ENCODE measurements around the gene ZNF684.
A peak's percentile ranks its signal among the peaks of the same experiment; 100 is the strongest.

ZNF684 gene

DNA sequence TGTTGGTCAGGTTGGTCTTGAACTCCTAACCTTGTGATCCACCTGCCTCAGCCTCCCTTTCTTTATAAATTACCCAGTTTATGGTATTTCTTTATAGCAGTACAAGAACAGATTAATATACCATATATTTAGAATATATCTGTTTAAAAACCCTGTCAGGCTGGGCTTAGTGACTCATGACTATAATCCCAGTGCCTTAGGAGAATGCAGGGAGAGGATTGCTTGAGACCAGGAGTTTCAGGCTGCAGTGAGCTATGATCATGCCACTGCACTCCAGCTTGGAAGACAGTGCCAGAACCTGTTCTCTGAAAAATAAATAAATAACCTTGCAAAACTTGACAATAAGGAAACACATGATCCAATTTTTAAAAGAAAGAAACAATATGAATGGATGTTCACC lies 43.9 kb downstream of the ZNF684 start:
- DNase-seq = no peak

DNA sequence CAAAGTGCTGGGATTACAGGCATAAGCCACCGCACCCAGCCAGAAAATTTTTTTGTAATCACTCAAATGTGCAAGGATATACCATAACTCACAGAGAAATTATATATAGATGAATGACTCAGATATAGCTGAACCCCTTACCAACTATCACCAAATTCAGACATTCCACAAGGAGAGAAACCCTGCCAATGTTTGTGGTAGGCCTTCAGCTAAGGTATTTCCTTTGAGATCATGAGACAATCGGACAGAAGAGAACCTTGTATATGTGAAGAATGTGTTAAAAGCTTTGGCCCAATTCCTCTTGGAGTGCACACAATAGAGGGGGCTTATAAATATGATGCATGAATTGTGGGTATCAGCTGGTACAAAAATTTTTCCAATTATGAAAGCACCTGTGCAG lies 50.7 kb downstream of the ZNF684 start:
- no peak for DNase-seq

DNA sequence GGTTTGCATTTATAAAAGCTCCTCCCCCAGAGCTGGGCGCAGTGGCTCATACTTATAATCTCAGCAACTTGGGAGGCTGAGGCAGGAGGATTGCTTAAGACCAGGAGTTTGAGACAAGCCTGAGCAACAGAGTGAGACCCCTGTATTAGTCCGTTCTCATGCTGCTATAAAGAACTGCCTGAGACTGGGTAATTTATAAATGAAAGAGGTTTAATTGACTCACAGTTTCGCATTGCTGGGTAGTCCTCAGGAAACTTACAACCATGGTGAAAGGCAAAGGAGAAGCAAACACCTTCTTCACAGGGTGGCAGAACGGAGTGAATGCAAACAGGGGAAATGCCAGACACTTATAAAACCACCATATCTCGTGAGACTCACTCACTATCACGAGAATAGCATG lies 52.5 kb downstream of the ZNF684 start:
- no peak for DNase-seq

DNA sequence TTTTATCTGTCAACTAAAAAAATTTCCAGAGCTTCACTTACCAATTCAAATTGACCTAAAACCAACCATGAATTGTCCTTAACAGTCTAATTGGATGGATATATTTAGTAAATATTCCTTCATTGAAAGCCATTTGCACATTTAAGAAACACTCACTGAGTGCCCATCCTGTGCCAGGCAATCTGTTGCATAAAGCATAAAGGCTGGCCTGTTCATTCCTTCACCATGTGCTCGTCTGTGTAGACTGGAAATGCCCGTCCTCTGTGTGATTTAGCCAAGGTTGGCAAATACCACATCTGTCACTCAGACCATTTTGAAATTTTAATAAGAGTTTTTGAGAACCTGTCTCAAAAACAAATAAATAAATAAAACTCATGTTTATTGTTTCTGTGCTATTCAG lies 57.1 kb downstream of the ZNF684 start:
- no peak for DNase-seq

DNA sequence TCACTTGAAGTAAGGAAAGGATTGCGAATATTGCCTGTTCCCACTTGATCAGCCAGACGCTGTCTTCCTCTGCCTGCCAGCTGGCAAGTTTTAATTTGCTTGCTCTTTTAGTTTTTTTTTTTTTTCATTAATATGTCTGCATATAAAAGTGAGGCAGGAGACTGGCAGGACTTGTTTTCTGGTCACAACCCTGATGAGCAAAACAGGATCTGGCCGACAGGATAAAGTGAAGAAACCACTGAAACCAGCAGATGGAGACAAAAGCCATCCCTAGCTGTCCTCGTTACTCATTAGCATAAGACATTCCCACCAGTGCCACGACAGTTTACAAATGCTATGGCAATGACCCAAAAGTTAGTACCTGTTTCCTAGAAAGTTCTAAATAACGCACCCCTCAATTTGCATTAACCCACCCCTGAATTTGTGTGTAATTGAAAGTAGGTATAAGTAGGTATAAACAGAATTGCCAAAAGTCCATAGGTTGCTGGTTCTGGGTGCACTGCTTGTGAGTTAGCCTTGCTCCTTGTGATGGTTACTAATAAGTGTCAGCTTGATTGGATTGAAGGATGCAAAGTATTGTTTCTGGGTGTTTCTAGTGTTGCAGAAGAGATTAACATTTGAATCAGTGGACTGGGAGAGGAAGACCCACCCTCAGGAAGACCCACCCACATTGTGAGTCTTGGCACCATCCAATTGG lies 60.8 kb downstream of the ZNF684 start:
- peak; percentile 6 for DNase-seq

DNA sequence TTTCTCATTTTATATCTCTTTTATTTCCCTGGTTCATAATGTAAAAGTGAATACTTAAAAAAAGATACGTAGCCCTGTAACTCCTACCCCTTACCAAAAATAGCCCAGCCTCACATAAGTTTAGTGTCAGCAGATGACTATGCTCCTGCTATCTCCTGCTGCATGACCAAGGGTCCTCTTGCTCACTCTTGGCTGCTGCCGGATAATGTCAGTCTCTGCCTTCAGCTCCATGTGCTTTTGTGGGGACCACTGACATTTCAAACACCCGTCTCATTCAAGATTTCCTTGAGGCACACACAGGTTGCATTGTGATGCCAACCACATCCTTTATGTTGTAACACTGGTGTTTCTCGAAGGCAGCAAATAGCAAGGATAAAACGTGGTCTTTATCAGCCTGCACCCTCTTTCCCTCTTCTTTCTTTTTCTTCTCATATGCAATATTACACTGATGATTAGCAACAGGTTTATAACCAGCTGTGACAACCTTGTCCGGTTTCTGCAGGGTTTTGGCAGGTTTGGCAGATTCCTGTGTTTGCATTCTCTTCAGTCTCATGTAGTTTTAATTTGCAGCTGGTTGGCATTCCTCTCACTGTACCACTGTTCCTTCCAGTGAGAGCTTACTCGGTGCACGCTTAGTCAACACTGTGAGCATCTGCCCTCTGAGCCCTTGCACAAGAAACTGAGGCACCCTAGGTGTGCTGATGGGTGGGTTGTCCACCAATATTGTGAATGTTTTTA lies 62.2 kb downstream of the ZNF684 start:
- DNase-seq = no peak

DNA sequence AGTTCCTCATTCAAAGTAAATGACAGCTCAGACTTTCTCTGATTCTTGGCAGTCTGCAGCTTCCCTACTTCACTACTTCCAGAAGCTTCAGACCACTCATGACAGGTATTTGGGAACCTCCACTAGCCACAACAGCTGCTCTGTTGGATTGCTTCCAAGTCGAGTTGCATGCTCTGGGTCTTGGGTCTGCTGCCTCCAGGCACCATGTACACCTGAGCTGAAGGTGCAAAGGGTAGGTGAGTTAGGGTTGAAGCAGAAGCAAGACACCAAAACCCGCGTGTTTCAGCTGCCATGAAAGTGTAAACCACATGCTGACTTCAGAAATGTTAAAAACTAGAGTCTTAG lies 62.7 kb downstream of the ZNF684 start:
- no peak for DNase-seq

DNA sequence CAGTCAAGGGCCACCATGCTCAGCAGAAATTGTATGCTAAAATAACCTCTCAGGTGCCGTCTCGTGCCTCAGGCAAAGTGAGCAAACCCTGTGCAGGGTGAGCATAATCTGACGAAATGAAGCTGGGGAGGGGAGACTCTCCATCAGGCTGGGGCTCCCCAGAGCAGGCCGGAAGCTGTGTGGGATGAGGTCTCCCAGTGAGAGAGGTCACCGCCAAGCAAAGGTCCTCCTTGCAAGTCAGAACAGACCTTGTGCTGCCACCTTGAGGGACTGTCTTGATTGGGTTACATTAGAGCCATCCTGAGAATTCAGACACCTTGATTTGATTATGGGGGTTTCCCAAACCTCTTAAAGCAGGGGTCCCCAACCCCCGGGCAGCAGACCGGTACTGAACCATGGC lies 64.2 kb downstream of the ZNF684 start:
- DNase-seq = no peak
